CD4-positive, CD25-positive, alpha-beta regulatory T cell (primary cell): ENCODE measurements around the gene CCDC157. TPM values are rescaled to one million over a fixed set of nuclear protein-coding genes. Genes with fewer than 3 reads are reported as not detected.

Experiments used
- ATAC-seq, 2 donors: fragments of 150-1000 bp; cut with Tn5 transposase; one replicate each; pipeline ENCODE4 v1.10.0; 2021; ENCODE audit warnings: low read depth in 2 of 2, moderate number of reproducible peaks in 2 of 2, moderate library complexity in 1 of 2
- DNase-seq, 3 donors: peaks; one replicate each; pipeline versions ENCODE4 v3.0.0 to v3.0.0-alpha.2; 2012 to 2022; ENCODE audit warnings: mixed read lengths in 1 of 3
- H3K27ac ChIP-seq: one replicate; pipeline ENCODE4 v1.7.0; 2013; ENCODE audit warnings: mild to moderate bottlenecking, low read length; ENCODE audit not compliant: insufficient read depth, poor library complexity, severe bottlenecking
- H3K27me3 ChIP-seq: one replicate; pipeline ENCODE4 v1.7.0; 2013; ENCODE audit warnings: low read length; ENCODE audit not compliant: control insufficient read depth, insufficient read depth
- H3K36me3 ChIP-seq: one replicate; pipeline ENCODE4 v1.7.0; 2013; ENCODE audit warnings: mild to moderate bottlenecking, low read length, moderate library complexity; ENCODE audit not compliant: control insufficient read depth, insufficient read depth
- H3K4me1 ChIP-seq: 2 replicates; pipeline ENCODE4 v1.7.0; 2013; ENCODE audit warnings: mild to moderate bottlenecking, low read length; ENCODE audit not compliant: insufficient read depth, control insufficient read depth, poor library complexity, severe bottlenecking
- H3K4me3 ChIP-seq: one replicate; pipeline ENCODE4 v1.7.0; 2013; ENCODE audit warnings: low read depth, mild to moderate bottlenecking, low read length, moderate library complexity
- H3K9me3 ChIP-seq, 2 experiments: 1 replicate in 1 of 2; 2 replicates in 1 of 2; pipeline ENCODE4 v1.7.0; 2013; ENCODE audit warnings: low read length in 2 of 2, mild to moderate bottlenecking in 1 of 2, moderate library complexity in 1 of 2; ENCODE audit not compliant: control insufficient read depth in 2 of 2
- H3K27ac Mint-ChIP-seq, 3 donors: one replicate each; pipeline ENCODE4 v1.8.0; 2020 to 2022; ENCODE audit warnings: mild to moderate bottlenecking in 3 of 3, mixed read lengths in 3 of 3, moderate library complexity in 2 of 3
- H3K27me3 Mint-ChIP-seq: one replicate; pipeline ENCODE4 v1.8.0; 2022; ENCODE audit warnings: mild to moderate bottlenecking, mixed read lengths
- H3K36me3 Mint-ChIP-seq: one replicate; pipeline ENCODE4 v1.8.0; 2020; ENCODE audit warnings: mixed read lengths
- H3K4me1 Mint-ChIP-seq, 4 donors: one replicate each; pipeline ENCODE4 v1.8.0; 2020 to 2022; ENCODE audit warnings: mixed read lengths in 4 of 4, mild to moderate bottlenecking in 1 of 4
- H3K4me3 Mint-ChIP-seq, 4 donors: one replicate each; pipeline ENCODE4 v1.8.0; 2020 to 2022; ENCODE audit warnings: mild to moderate bottlenecking in 4 of 4, mixed read lengths in 4 of 4, moderate library complexity in 3 of 4
- H3K9me3 Mint-ChIP-seq, 7 donors: one replicate each; pipeline ENCODE4 v1.8.0; 2020 to 2022; ENCODE audit warnings: mixed read lengths in 7 of 7, mild to moderate bottlenecking in 3 of 7, moderate library complexity in 2 of 7
- polyA plus RNA-seq, 4 donors: library from polyadenylated mRNA; unstranded; fragments of 300-500 nt; fragmentation: Illumina TruSeq; gene quantifications; one replicate each; pipeline ENCODE4 v1.2.3, GENCODE V29; 2021
- total RNA-seq: library from RNA; stranded (reverse); gene quantifications from one replicate; pipeline ENCODE4 v1.2.3, GENCODE V29; 2022

The CCDC157 gene
- total RNA-seq (7.1 TPM), polyA plus RNA-seq (1 to 10 TPM; 1.3 to 2.4 (median 1.9) TPM)

DNA sequence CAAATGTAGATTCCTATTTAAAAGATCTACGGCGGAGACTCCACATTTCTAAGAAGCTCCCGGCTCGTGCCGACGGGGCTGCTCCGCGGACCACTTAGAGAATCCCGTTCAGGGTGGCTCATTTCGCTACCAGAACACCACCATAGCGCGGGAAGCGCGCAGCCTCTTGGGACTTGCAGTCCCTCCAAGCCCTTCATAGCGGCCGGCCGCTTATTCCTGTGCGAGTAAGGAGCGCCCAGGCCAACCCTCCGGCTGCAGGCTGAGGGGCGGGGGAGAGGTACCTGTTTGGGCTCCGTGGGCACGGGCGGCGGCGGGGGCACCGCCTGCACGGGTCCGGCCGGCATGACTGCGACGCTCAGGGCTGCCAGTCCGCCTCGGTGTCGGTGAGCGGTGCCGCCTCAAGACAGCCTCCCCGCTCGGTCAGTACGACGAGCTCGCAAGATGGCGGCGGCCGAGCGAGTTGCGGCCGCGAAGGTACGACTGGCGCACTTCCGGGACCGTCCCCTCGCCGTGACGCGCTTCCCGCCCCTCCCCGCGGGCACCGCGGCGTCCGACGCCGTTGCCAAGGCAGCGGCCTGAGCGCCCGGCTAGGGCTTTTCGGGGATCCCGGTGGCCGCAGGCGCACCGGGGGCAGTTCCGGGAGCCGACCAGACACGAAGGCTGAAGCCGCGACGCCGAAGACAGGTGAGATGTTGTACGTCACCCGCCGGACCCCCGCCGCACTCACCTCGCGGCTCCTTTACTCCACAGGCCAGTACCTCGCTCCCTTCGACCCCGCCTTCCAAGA lies at the start of gene CCDC157, which contains the start of gene SF3A1:
Gene CCDC157, plus strand, starts transcription at position 559 of the 787 bp plus-strand sequence. CDS start 8,994 bp downstream, outside the sequence.
Gene SF3A1, minus strand, starts transcription at position 446 of the 787 bp plus-strand sequence. Its CDS starts 102 bp downstream, at position 344.
- Mint-ChIP-seq H3K36me3 (peaks cover 22% of the 10 kb centered on the region), H3K27me3 (peaks cover 4% of the 10 kb centered on the region), H3K27ac (peak within 1 kb of the TSS; percentile 52 to 98 (median 97)), H3K9me3 (peaks cover 0 to 1% (median 0%) of the 10 kb centered on the region in 7 donors), H3K4me1 (peaks cover 14 to 60% (median 44%) of the 10 kb centered on the region in 4 donors), H3K4me3 (peak within 1 kb of the TSS; percentile 97 to 100 (median 98))
- H3K27me3 ChIP-seq = no peaks in the 10 kb centered on the region
- peaks cover 36% of the 10 kb centered on the region for H3K4me1 ChIP-seq
- ATAC-seq (peak; percentile 90 to 91), DNase-seq (peak; percentile 84 to 94 (median 88))
- peak within 1 kb of the TSS; percentile 97 for H3K27ac ChIP-seq
- peak within 1 kb of the TSS; percentile 97 for H3K4me3 ChIP-seq
- H3K36me3 ChIP-seq = peaks cover 25% of the 10 kb centered on the region
- no peaks in the 10 kb centered on the region for H3K9me3 ChIP-seq

DNA sequence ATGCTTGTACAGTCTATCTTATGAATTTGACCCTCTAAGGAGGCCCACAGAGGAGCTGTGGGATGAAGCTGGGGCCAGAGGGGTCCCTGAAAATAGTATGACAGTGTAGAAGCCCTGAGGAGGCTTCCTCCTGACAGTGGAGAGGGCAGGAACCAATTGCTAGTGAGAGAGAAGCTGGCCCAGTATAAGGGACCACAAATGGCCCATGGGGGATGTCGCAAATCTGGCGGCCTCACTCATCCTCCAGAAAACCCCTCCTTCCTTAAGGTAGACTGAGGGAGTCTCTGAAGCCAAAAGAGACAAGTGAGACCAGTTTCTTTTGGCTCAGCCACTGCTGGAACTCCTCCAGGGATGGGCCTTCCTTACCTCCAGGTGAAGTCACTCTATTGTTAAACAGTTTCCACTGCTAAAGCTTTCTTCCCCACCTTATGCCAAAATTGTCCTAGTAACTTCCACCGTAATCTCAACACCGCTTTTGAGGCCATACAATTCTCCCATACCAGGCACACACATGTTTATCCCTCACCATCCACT lies 49.7 kb upstream of the CCDC157 start:
- Histone ChIP-seq H3K4me3 (peak overlapping the region; percentile 80), H3K36me3 (peaks cover 11% of the 10 kb centered on the region), H3K27me3 (no peaks in the 10 kb centered on the region), H3K4me1 (peaks cover 100% of the 10 kb centered on the region), H3K27ac (peak overlapping the region; percentile 80), H3K9me3 (no peaks in the 10 kb centered on the region)
- H3K4me1 Mint-ChIP-seq = peaks cover 40 to 100% (median 84%) of the 10 kb centered on the region in 4 donors
- peak in 1 of 3 donors; percentile 46 for DNase-seq
- H3K4me3 Mint-ChIP-seq = peak overlapping the region; percentile 69 to 81 (median 78)
- H3K27ac Mint-ChIP-seq = peak overlapping the region; percentile 84 to 99 (median 97)
- no peak for ATAC-seq
- no peaks in the 10 kb centered on the region for H3K27me3 Mint-ChIP-seq
- no peaks in the 10 kb centered on the region for H3K9me3 Mint-ChIP-seq
- peaks cover 33% of the 10 kb centered on the region for H3K36me3 Mint-ChIP-seq

DNA sequence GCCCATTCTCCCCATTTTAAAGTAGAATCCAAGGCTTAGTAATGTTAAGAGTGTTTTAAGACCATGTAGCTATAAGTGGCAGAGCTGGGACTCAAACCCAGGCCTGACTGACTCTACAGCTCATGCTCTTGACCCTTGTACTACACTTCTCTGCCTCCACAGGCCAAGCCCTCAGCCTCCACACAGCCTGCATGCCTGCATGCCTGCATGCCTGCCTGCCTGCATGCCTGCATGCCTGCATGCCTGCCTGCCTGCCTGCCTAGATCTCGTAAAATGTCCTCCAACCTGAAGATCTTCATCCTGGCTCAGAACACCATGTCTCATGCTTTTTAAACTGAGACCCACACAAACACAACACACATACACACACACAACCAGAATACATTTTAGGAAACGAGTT lies 48.7 kb upstream of the CCDC157 start:
- Mint-ChIP-seq H3K27me3 (no peaks in the 10 kb centered on the region), H3K27ac (peak overlapping the region; percentile 84 to 99 (median 97)), H3K36me3 (peaks cover 32% of the 10 kb centered on the region), H3K4me3 (peak overlapping the region; percentile 73 to 86 (median 80)), H3K4me1 (peaks cover 42 to 100% (median 84%) of the 10 kb centered on the region in 4 donors), H3K9me3 (peaks cover 0 to 2% (median 0%) of the 10 kb centered on the region in 7 donors)
- H3K4me1 ChIP-seq = peaks cover 100% of the 10 kb centered on the region
- ATAC-seq (no peak), DNase-seq (no peak)
- no peaks in the 10 kb centered on the region for H3K27me3 ChIP-seq
- peaks cover 11% of the 10 kb centered on the region for H3K36me3 ChIP-seq
- peak overlapping the region; percentile 29 for H3K4me3 ChIP-seq
- peak overlapping the region; percentile 80 for H3K27ac ChIP-seq
- no peaks in the 10 kb centered on the region for H3K9me3 ChIP-seq

DNA sequence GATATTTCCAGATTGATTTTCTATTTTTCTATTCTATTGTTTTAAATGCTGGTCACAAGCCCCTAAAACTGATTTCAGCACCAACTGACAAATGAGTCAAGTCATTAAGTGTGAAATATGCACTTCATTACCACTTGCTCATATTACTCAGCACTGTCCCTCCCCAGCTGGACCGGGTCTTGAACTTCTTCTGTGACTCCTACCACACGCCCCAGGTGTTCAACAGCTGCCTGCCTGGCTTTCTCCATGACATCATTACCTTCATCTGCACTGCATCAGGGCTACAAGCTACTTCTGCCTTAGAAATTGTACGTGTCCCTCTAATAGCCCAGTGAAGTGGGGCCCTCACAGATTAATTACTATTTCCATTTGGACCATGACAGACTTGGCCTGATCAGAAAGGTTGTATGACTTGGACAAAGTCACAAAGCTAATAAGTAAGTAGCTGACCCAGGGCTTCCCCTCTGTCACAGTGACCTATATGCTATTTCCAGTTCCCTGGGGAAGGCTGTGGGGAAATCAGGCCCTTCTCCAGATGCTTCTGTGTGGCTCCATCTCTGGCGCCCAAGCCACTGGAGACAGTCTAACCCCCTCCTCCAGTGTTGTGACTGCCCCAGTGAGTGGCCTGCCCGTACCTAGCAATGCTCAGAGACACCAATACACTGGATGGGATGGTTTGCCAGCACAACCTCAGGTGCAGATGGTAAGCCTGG lies 48.1 kb upstream of the CCDC157 start:
- H3K27me3 ChIP-seq = no peaks in the 10 kb centered on the region
- peak overlapping the region; percentile 29 for H3K4me3 ChIP-seq
- H3K9me3 ChIP-seq = no peaks in the 10 kb centered on the region
- peaks cover 6% of the 10 kb centered on the region for H3K36me3 ChIP-seq
- Mint-ChIP-seq H3K36me3 (peaks cover 26% of the 10 kb centered on the region), H3K27ac (peak overlapping the region; percentile 84 to 99 (median 97)), H3K27me3 (no peaks in the 10 kb centered on the region), H3K9me3 (peaks cover 0 to 2% (median 0%) of the 10 kb centered on the region in 7 donors), H3K4me3 (peak overlapping the region; percentile 73 to 86 (median 80)), H3K4me1 (peaks cover 43 to 98% (median 81%) of the 10 kb centered on the region in 4 donors)
- ATAC-seq (peak; percentile 25), DNase-seq (peak in 2 of 3 donors; percentile 31 to 68)
- peak overlapping the region; percentile 80 for H3K27ac ChIP-seq
- peaks cover 100% of the 10 kb centered on the region for H3K4me1 ChIP-seq

DNA sequence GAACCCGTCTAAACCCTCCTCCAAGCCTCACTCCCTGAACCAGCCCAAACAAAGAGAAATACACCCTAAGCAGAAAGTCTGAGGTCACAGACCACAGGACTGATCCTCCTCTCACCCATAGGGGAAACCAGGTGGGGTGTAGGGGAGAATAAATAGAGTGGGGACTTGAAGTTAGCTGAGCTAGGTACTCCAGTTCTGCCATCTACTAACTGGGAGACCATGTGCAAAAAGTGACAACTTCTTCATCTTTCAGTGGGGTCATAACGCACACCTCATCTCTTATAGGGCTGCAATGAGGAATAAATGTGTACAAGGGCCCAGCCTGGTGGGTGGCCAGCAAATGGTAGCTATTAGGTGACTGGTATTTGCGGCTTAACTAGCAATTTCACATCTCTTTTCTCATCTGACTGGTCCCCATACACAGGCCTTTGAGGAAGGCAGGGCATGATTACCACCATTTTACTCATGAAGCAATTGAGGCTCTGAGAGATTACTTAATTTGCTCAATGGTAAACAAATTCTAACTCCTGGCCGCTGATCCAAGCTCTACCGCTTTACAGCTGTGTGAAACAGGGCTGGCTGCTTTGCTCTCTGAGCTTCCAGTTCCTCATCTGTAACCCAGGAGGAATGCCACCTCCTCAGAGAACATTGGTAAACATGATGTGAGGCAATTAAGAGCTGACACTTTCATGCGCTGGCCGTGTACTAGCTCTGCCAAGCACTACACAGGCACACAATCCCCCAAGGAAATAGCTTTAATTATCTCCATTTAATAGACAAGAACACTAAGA lies 46.7 kb upstream of the CCDC157 start:
- H3K4me3 ChIP-seq = peak overlapping the region; percentile 62
- H3K4me1 Mint-ChIP-seq = peaks cover 44 to 98% (median 79%) of the 10 kb centered on the region in 4 donors
- H3K9me3 ChIP-seq = no peaks in the 10 kb centered on the region
- H3K9me3 Mint-ChIP-seq = peaks cover 0 to 2% (median 0%) of the 10 kb centered on the region in 7 donors
- H3K36me3 Mint-ChIP-seq = peaks cover 29% of the 10 kb centered on the region
- ATAC-seq = peak; percentile 29 to 43
- peak in 2 of 3 donors; percentile 52 to 69 for DNase-seq
- peak overlapping the region; percentile 84 to 99 (median 97) for H3K27ac Mint-ChIP-seq
- no peaks in the 10 kb centered on the region for H3K36me3 ChIP-seq
- H3K27me3 ChIP-seq = no peaks in the 10 kb centered on the region
- peak overlapping the region; percentile 23 to 90 (median 82) for H3K4me3 Mint-ChIP-seq
- no peaks in the 10 kb centered on the region for H3K27me3 Mint-ChIP-seq
- peak overlapping the region; percentile 80 for H3K27ac ChIP-seq
- H3K4me1 ChIP-seq = peaks cover 100% of the 10 kb centered on the region

DNA sequence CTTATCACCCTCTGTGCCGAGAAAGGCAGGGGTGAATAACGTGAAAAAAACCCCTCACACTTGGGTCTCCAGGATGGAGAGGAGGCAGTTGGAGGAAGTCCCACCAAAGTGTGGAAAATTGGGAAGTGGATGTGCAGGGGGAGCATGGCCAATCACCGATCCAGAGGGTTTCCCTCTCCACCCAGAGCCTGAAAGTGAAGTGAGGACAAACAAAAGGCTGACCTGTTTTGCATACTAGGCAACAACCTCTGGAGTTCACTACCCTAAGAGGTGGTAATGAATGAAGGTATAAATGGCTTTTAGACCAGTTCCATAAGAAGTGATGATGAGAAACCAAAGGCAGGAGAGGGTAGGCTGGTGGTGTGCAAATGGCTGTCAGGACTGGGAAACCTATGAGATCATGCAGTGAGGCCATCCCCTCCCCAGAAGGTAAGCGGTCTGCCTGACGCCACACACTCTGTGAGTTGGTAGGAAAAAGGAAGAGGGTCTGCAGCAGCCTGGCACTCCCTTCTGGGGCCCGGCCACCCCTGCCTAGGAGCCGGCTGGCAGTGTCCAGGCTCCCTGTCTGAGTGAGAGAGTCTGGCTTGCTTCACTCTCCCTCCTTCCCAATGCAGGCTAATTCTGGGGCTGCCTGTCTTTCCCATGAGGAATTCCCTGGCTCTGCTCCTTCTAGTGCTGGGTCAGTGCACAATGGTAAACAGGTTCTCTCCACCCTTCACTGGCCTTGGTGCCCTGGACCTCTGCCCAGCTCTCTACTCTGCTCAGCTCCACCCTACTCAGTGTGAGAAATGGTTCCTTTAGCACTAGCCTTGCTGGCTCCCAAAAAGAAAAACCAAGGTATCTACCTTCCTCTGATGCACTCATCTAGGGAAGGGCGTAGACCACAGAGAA lies 45.7 kb upstream of the CCDC157 start:
- H3K27ac Mint-ChIP-seq = peak overlapping the region; percentile 84 to 99 (median 97)

More for the DNA sequence above, 45.7 kb upstream of the CCDC157 start:
- H3K27me3 ChIP-seq = no peaks in the 10 kb centered on the region
- DNase-seq (no peak), ATAC-seq (no peak)
- Mint-ChIP-seq H3K4me1 (peaks cover 37 to 98% (median 79%) of the 10 kb centered on the region in 4 donors), H3K36me3 (peaks cover 36% of the 10 kb centered on the region), H3K9me3 (peaks cover 0 to 2% (median 0%) of the 10 kb centered on the region in 7 donors), H3K4me3 (peak overlapping the region; percentile 70 to 90 (median 82)), H3K27me3 (no peaks in the 10 kb centered on the region)
- H3K4me3 ChIP-seq = peak overlapping the region; percentile 62
- peak overlapping the region; percentile 80 for H3K27ac ChIP-seq
- H3K9me3 ChIP-seq = no peaks in the 10 kb centered on the region
- H3K4me1 ChIP-seq = peaks cover 100% of the 10 kb centered on the region
- H3K36me3 ChIP-seq = no peaks in the 10 kb centered on the region
